DMS114 treated with DMSO at 0.1 percent for 48 hours (cell line): ENCODE measurements around the gene LRRN4CL.
"Not testable (repeated sequence)": the region's sequence is repeated elsewhere in the genome, so short reads cannot be mapped to it uniquely, and the experiment has no call there.

Experiments
- DNase-seq: peaks from one replicate; lab custom pipeline; 2025; ENCODE audit not compliant: unreplicated experiment; lab: John Stamatoyannopoulos, UW

Gene LRRN4CL

GRCh38 chr11:62677156-62677555 is 12.2 kb downstream of the LRRN4CL start:
- DNase-seq: no peak

- no peak for DNase-seq
Measured at GRCh38 chr11:62676698-62677097, 12.6 kb downstream of the LRRN4CL start.

- DNase-seq: not testable (repeated sequence)
Measured at GRCh38 chr11:62675415-62675814, 13.9 kb downstream of the LRRN4CL start.

- no peak for DNase-seq
Measured at GRCh38 chr11:62673196-62673525, 16.2 kb downstream of the LRRN4CL start.

- DNase-seq: peak; percentile 80
Measured at GRCh38 chr11:62671608-62672389, 17.5 kb downstream of the LRRN4CL start, which contains the start of the genes LBHD1 and UQCC3. LBHD1 (minus strand) TSS chr11:62672267; CDS start chr11:62670031, 2,236 bp downstream. UQCC3 (plus strand) TSS chr11:62671673; CDS start chr11:62671746, 73 bp downstream.

- peak; percentile 82 for DNase-seq
Measured at GRCh38 chr11:62671236-62671607, 18.1 kb downstream of the LRRN4CL start.

GRCh38 chr11:62669420-62670161 is 19.7 kb downstream of the LRRN4CL start:
- no peak for DNase-seq

GRCh38 chr11:62667460-62667859 is 21.9 kb downstream of the LRRN4CL start:
- DNase-seq: no peak

- DNase-seq: no peak
Measured at GRCh38 chr11:62666259-62666926, 22.9 kb downstream of the LRRN4CL start.

- DNase-seq: no peak
Measured at GRCh38 chr11:62665599-62666258, 23.6 kb downstream of the LRRN4CL start.

- peak; percentile 92 for DNase-seq
Measured at GRCh38 chr11:62665075-62665598, 24.2 kb downstream of the LRRN4CL start, which contains the start of the genes C11orf98 and CSKMT. C11orf98 (minus strand) TSS chr11:62665210; CDS start chr11:62665169, 41 bp downstream. CSKMT (plus strand) TSS chr11:62665312; CDS start chr11:62665880, 568 bp downstream.

GRCh38 chr11:62664405-62665074 is 24.8 kb downstream of the LRRN4CL start:
- DNase-seq: peak; percentile 79

GRCh38 chr11:62656796-62657429 is 32.4 kb downstream of the LRRN4CL start:
- DNase-seq: no peak

GRCh38 chr11:62654297-62654696 is 35.0 kb downstream of the LRRN4CL start:
- no peak for DNase-seq

- DNase-seq: no peak
Measured at GRCh38 chr11:62652161-62653006, 36.9 kb downstream of the LRRN4CL start.

GRCh38 chr11:62650283-62650682 is 39.0 kb downstream of the LRRN4CL start:
- not testable (repeated sequence) for DNase-seq

- no peak for DNase-seq
Measured at GRCh38 chr11:62649486-62649885, 39.8 kb downstream of the LRRN4CL start.

- no peak for DNase-seq
Measured at GRCh38 chr11:62648967-62649364, 40.4 kb downstream of the LRRN4CL start.
